ENCODE results near the gene LRMDA.

Gene LRMDA

GRCh38 chr10:75460059-75460458 lies 28.6 kb downstream of the LRMDA start (continued):
- TF ChIP-seq ATF2 (tag by site-specific recombination; IDR thresholded peaks at IDR 0.05; ENCODE audit: low read depth) (no peak), ZSCAN30 (tag by site-specific recombination; IDR thresholded peaks at IDR 0.05) (no peak), ZNF571 (tag by site-specific recombination; IDR thresholded peaks at IDR 0.05) (no peak), KLF8 (tag by site-specific recombination; IDR thresholded peaks at IDR 0.05) (no peak), ZNF785 (tag by site-specific recombination; IDR thresholded peaks at IDR 0.05) (no peak), EGR2 (tag by site-specific recombination; IDR thresholded peaks at IDR 0.05; ENCODE audit: low read depth) (no peak), HOXD13 (CRISPR knock-in tag; IDR thresholded peaks at IDR 0.05; ENCODE audit: borderline replicate concordance) (no peak), ZNF23 (tag by site-specific recombination; IDR thresholded peaks at IDR 0.05; ENCODE audit: borderline replicate concordance) (no peak)

GRCh38 chr10:75461672-75462649 lies 30.5 kb downstream of the LRMDA start:
- POLR2A ChIA-PET, result no interaction called here
- CTCF ChIA-PET, result no interaction called here
- no peak overlapping the region for H3K4me3 ChIP-seq (ENCODE audit: low read depth, low read length)

GRCh38 chr10:75462865-75463264 lies 31.4 kb downstream of the LRMDA start:
- ChIA-PET POLR2A (no interaction called here), CTCF (interaction anchor here (0.6 kb wide), 1 partner anchor 725 kb away, joined by 3 read pairs; no protein-coding TSS in a partner anchor)
- Histone ChIP-seq H3K36me3 (ENCODE audit: control insufficient read depth in 2 of 2, insufficient read depth in 1 of 2, low read length in 2 of 2) (no peaks in the 10 kb centered on the region), H3K4me1 (ENCODE audit: control insufficient read depth, insufficient read depth, low read length) (peaks cover 3% of the 10 kb centered on the region; the same call in 1 of the 2 replicates), H3K27ac (ENCODE audit: extremely low read depth, low read depth, low read length) (no peak overlapping the region), H3K4me3 (ENCODE audit: low read depth, low read length) (no peak overlapping the region), H3K9me3 (ENCODE audit: control insufficient read depth, insufficient read depth, low read depth, low read length) (no peaks in the 10 kb centered on the region)
- no peak for TF ChIP-seq ZNF777 (tag by site-specific recombination; IDR thresholded peaks at IDR 0.05; ENCODE audit: borderline replicate concordance)
- no peak for TF ChIP-seq ZNF561 (tag by site-specific recombination; IDR thresholded peaks at IDR 0.05; ENCODE audit: borderline replicate concordance)

More at GRCh38 chr10:75461672-75462649, 30.5 kb downstream of the LRMDA start:
- TF ChIP-seq ATF2 (tag by site-specific recombination; IDR thresholded peaks at IDR 0.05; ENCODE audit: low read depth) (no peak), ZIC2 (tag by site-specific recombination; IDR thresholded peaks at IDR 0.05) (peak; percentile 28; the same call in 1 of the 2 replicates)
- no peak overlapping the region for H3K27ac ChIP-seq (ENCODE audit: extremely low read depth, low read depth, low read length)
- H3K36me3 ChIP-seq (ENCODE audit: control insufficient read depth in 2 of 2, insufficient read depth in 1 of 2, low read length in 2 of 2), result no peaks in the 10 kb centered on the region
- no peaks in the 10 kb centered on the region for H3K9me3 ChIP-seq (ENCODE audit: control insufficient read depth, insufficient read depth, low read depth, low read length)
- H3K4me1 ChIP-seq (ENCODE audit: control insufficient read depth, insufficient read depth, low read length), result peaks cover 3% of the 10 kb centered on the region; the same call in 1 of the 2 replicates

- no peaks in the 10 kb centered on the region for H3K9me3 ChIP-seq (ENCODE audit: control insufficient read depth, insufficient read depth, low read depth, low read length)
- POLR2A ChIA-PET, result no interaction called here
- H3K36me3 ChIP-seq (ENCODE audit: control insufficient read depth in 2 of 2, insufficient read depth in 1 of 2, low read length in 2 of 2), result no peaks in the 10 kb centered on the region
- TF ChIP-seq HOXC10 (CRISPR knock-in tag; IDR thresholded peaks at IDR 0.05) (no peak), ZNF677 (tag by site-specific recombination; IDR thresholded peaks at IDR 0.05) (peak; percentile 61; the same call in 1 of the 2 replicates), TCF7L2 (IDR thresholded peaks at IDR 0.05; ENCODE audit: borderline replicate concordance, low read depth, low read length) (no peak), ZBTB48 (tag by site-specific recombination; IDR thresholded peaks at IDR 0.05) (peak; percentile 64), GLIS1 (tag by site-specific recombination; IDR thresholded peaks at IDR 0.05) (peak; percentile 87)
- no peak overlapping the region for H3K4me3 ChIP-seq (ENCODE audit: low read depth, low read length)
- CTCF ChIA-PET, result no interaction called here
- no peak overlapping the region for H3K27ac ChIP-seq (ENCODE audit: extremely low read depth, low read depth, low read length)
- H3K4me1 ChIP-seq (ENCODE audit: control insufficient read depth, insufficient read depth, low read length), result no peaks in the 10 kb centered on the region; the same call in 1 of the 2 replicates
Observed at GRCh38 chr10:75464478-75465449, 33.3 kb downstream of the LRMDA start.
